ENCODE measurements around the gene C2orf76. TPM values are rescaled to one million over a fixed set of nuclear protein-coding genes. Genes with fewer than 3 reads are reported as not detected.

The C2orf76 gene
- polyA plus RNA-seq, 1 donor from 2014 or later: 37.7 TPM

GRCh38 chr2:119408221-119408619, 41.6 kb upstream of the C2orf76 start:
- Histone ChIP-seq H3F3A (ENCODE audit: insufficient read depth, low read length, poor library complexity, severe bottlenecking) (no peaks in the 10 kb centered on the region), H3K79me2 (replicated peaks; ENCODE audit: insufficient read depth, low read length) (no peaks in the 10 kb centered on the region), H3K9me3 (ENCODE audit: low read length) (no peaks in the 10 kb centered on the region), H3K4me3 (ENCODE audit: low read length) (no peak overlapping the region), H3K4me2 (ENCODE audit: low read length) (no peak overlapping the region), H3K9me2 (ENCODE audit: insufficient read depth, low read length) (no peaks in the 10 kb centered on the region), H3K9ac (ENCODE audit: low read length) (no peak overlapping the region), H3K36me3 (ENCODE audit: insufficient read depth, low read length) (no peaks in the 10 kb centered on the region), H3K27me3 (ENCODE audit: insufficient read depth, low read depth, low read length) (no peaks in the 10 kb centered on the region), H3K27ac (ENCODE audit: low read length) (no peak overlapping the region), H4K20me1 (ENCODE audit: insufficient read depth) (no peaks in the 10 kb centered on the region), H2AFZ (ENCODE audit: low read depth, low read length) (no peak overlapping the region)
- TF ChIP-seq CTCF (IDR thresholded peaks at IDR 0.05; ENCODE audit: poor library complexity, severe bottlenecking) (no peak), SMC3 (conservative IDR thresholded peaks at IDR 0.05; ENCODE audit: poor library complexity) (no peak), POLR2AphosphoS5 (IDR thresholded peaks at IDR 0.05) (no peak), EP300 (conservative IDR thresholded peaks at IDR 0.05; ENCODE audit: poor library complexity, severe bottlenecking) (no peak), EZH2 (IDR thresholded peaks at IDR 0.05; ENCODE audit: borderline replicate concordance, insufficient read depth, low read length, poor library complexity, severe bottlenecking) (no peak), RAD21 (conservative IDR thresholded peaks at IDR 0.05) (no peak), REST (IDR thresholded peaks at IDR 0.05; ENCODE audit: borderline replicate concordance) (no peak), TAF1 (IDR thresholded peaks at IDR 0.05; ENCODE audit: low read depth) (no peak), MXI1 (conservative IDR thresholded peaks at IDR 0.05; ENCODE audit: poor library complexity, severe bottlenecking) (no peak)

- Histone ChIP-seq H3K9me3 (ENCODE audit: low read length) (no peaks in the 10 kb centered on the region), H3K4me3 (ENCODE audit: low read length) (no peak overlapping the region)
Measured at GRCh38 chr2:119407430-119408220, 41.0 kb upstream of the C2orf76 start.

More at GRCh38 chr2:119407430-119408220, 41.0 kb upstream of the C2orf76 start:
- H3K27me3 ChIP-seq (ENCODE audit: insufficient read depth, low read depth, low read length): no peaks in the 10 kb centered on the region
- TF ChIP-seq POLR2AphosphoS5 (IDR thresholded peaks at IDR 0.05) (no peak), SMC3 (conservative IDR thresholded peaks at IDR 0.05; ENCODE audit: poor library complexity) (peak; percentile 90), REST (IDR thresholded peaks at IDR 0.05; ENCODE audit: borderline replicate concordance) (no peak), EZH2 (IDR thresholded peaks at IDR 0.05; ENCODE audit: borderline replicate concordance, insufficient read depth, low read length, poor library complexity, severe bottlenecking) (no peak), CTCF (IDR thresholded peaks at IDR 0.05; ENCODE audit: poor library complexity, severe bottlenecking) (peak; percentile 86), TAF1 (IDR thresholded peaks at IDR 0.05; ENCODE audit: low read depth) (no peak), EP300 (conservative IDR thresholded peaks at IDR 0.05; ENCODE audit: poor library complexity, severe bottlenecking) (no peak), MXI1 (conservative IDR thresholded peaks at IDR 0.05; ENCODE audit: poor library complexity, severe bottlenecking) (no peak), RAD21 (conservative IDR thresholded peaks at IDR 0.05) (peak; percentile 87)
- H3K27ac ChIP-seq (ENCODE audit: low read length): no peak overlapping the region
- no peak overlapping the region for H2AFZ ChIP-seq (ENCODE audit: low read depth, low read length)
- no peaks in the 10 kb centered on the region for H3K9me2 ChIP-seq (ENCODE audit: insufficient read depth, low read length)
- no peak overlapping the region for H3K4me2 ChIP-seq (ENCODE audit: low read length)
- no peaks in the 10 kb centered on the region for H3K79me2 ChIP-seq (replicated peaks; ENCODE audit: insufficient read depth, low read length)
- H3K9ac ChIP-seq (ENCODE audit: low read length): no peak overlapping the region
- no peaks in the 10 kb centered on the region for H4K20me1 ChIP-seq (ENCODE audit: insufficient read depth)
- H3F3A ChIP-seq (ENCODE audit: insufficient read depth, low read length, poor library complexity, severe bottlenecking): no peaks in the 10 kb centered on the region
- no peaks in the 10 kb centered on the region for H3K36me3 ChIP-seq (ENCODE audit: insufficient read depth, low read length)
